OCI-LY7 (cell line): Measurements from ENCODE around the gene SPRING1.
"Not testable (repeated sequence)": the region's sequence is repeated elsewhere in the genome, so short reads cannot be mapped to it uniquely, and the experiment has no call there.

Source experiments
- EZH2phosphoT487 ChIP-seq: fragments of 200-600 bp; sonication (generic); IDR thresholded peaks from 2 replicates; pipeline ENCODE4 v1.6.1; 2018; ENCODE audit warnings: low read depth, borderline replicate concordance, mild to moderate bottlenecking, mixed run types, antibody characterized with exemption, low read length, moderate library complexity, mixed read lengths
- TF ChIP-seq, protein P1 (sequence below): fragments of 200-600 bp; sonication (generic); conservative IDR thresholded peaks from 2 replicates; pipeline ENCODE4 v1.5.1; 2014; ENCODE audit warnings: mild to moderate bottlenecking, antibody characterized with exemption, low read length, moderate library complexity, mixed read lengths

DNA sequence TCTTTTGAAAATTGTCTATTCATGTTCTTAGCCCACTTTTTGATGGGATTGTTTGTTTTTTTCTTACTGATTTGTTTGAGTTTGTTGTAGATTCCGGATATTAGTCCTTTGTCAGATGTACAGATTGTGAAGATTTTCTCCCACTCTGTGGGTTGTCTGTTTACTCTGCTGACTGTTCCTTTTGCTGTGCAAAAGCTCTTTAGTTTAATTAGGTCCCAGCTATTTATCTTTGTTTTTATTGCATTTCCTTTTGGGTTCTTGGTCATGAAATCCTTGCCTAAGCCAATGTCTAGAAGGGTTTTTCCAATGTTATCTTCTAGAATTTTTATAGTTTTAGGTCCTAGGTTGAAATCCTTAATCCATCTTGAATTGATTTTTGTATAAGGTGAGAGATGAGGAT is 16.9 kb upstream of the SPRING1 start:
- TF ChIP-seq, protein P1, sequence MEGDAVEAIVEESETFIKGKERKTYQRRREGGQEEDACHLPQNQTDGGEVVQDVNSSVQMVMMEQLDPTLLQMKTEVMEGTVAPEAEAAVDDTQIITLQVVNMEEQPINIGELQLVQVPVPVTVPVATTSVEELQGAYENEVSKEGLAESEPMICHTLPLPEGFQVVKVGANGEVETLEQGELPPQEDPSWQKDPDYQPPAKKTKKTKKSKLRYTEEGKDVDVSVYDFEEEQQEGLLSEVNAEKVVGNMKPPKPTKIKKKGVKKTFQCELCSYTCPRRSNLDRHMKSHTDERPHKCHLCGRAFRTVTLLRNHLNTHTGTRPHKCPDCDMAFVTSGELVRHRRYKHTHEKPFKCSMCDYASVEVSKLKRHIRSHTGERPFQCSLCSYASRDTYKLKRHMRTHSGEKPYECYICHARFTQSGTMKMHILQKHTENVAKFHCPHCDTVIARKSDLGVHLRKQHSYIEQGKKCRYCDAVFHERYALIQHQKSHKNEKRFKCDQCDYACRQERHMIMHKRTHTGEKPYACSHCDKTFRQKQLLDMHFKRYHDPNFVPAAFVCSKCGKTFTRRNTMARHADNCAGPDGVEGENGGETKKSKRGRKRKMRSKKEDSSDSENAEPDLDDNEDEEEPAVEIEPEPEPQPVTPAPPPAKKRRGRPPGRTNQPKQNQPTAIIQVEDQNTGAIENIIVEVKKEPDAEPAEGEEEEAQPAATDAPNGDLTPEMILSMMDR: not testable (repeated sequence)
- TF ChIP-seq EZH2phosphoT487: not testable (repeated sequence)
